ENCODE measurements around the gene CCDC85C. TPM values are rescaled to one million over a fixed set of nuclear protein-coding genes. Genes with fewer than 3 reads are reported as not detected.
A peak's percentile ranks its signal among the peaks of the same experiment; 100 is the strongest.

Gene CCDC85C
- total and polyA plus RNA-seq, 8 donors, result 10.5 to 28.6 (median 15.9) TPM

GRCh38 chr14:99551034-99551922 lies 52.7 kb downstream of the CCDC85C start:
- WGBS, 5 donors, result 58 to 84% (median 68%) methylated on average over 10 to 11 of the region's 11 CpGs
- TF ChIP-seq EP300 (IDR thresholded peaks at IDR 0.05) (no peak), POLR2AphosphoS5 (IDR thresholded peaks at IDR 0.05) (no peak), POLR2A (IDR thresholded peaks at IDR 0.05) (no peak)
- TF ChIP-seq, protein P1, sequence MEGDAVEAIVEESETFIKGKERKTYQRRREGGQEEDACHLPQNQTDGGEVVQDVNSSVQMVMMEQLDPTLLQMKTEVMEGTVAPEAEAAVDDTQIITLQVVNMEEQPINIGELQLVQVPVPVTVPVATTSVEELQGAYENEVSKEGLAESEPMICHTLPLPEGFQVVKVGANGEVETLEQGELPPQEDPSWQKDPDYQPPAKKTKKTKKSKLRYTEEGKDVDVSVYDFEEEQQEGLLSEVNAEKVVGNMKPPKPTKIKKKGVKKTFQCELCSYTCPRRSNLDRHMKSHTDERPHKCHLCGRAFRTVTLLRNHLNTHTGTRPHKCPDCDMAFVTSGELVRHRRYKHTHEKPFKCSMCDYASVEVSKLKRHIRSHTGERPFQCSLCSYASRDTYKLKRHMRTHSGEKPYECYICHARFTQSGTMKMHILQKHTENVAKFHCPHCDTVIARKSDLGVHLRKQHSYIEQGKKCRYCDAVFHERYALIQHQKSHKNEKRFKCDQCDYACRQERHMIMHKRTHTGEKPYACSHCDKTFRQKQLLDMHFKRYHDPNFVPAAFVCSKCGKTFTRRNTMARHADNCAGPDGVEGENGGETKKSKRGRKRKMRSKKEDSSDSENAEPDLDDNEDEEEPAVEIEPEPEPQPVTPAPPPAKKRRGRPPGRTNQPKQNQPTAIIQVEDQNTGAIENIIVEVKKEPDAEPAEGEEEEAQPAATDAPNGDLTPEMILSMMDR (IDR thresholded peaks at IDR 0.05), result no peak
- Histone ChIP-seq H3K4me1 (peaks cover 41 to 90% (median 64%) of the 10 kb centered on the region in 4 donors), H3K27ac (peak overlapping the region; percentile 63 to 87 (median 83)), H3K4me3 (no peak overlapping the region), H3K36me3 (no peaks in the 10 kb centered on the region), H3K9me3 (no peaks in the 10 kb centered on the region), H3K27me3 (no peaks in the 10 kb centered on the region)
- intact Hi-C loops (cut with DNase I; ENCODE audit: low total_unique reads), result no loop called here
- no peak for DNase-seq

- Histone ChIP-seq H3K4me1 (peaks cover 43 to 90% (median 63%) of the 10 kb centered on the region in 4 donors), H3K27ac (peak overlapping the region in 1 of 5 donors; percentile 23)
Measured at GRCh38 chr14:99550387-99550992, 53.5 kb downstream of the CCDC85C start.

GRCh38 chr14:99549684-99550083 lies 54.3 kb downstream of the CCDC85C start:
- intact Hi-C loops (cut with DNase I; ENCODE audit: low total_unique reads), result no loop called here
- H3K27me3 ChIP-seq, result no peaks in the 10 kb centered on the region
- TF ChIP-seq POLR2AphosphoS5 (IDR thresholded peaks at IDR 0.05), result no peak
- TF ChIP-seq EP300 (IDR thresholded peaks at IDR 0.05), result no peak
- TF ChIP-seq, protein P1 (IDR thresholded peaks at IDR 0.05), result no peak
- TF ChIP-seq POLR2A (IDR thresholded peaks at IDR 0.05), result no peak
- WGBS, 5 donors, result 72 to 80% (median 73%) methylated on average over 10 of the region's 10 CpGs
- peaks cover 36 to 90% (median 60%) of the 10 kb centered on the region in 4 donors for H3K4me1 ChIP-seq
- no peak overlapping the region for H3K4me3 ChIP-seq
- no peaks in the 10 kb centered on the region for H3K36me3 ChIP-seq
- H3K9me3 ChIP-seq, result no peaks in the 10 kb centered on the region
- no peak for DNase-seq
- H3K27ac ChIP-seq, result peak overlapping the region in 1 of 5 donors; percentile 23

More at GRCh38 chr14:99550387-99550992, 53.5 kb downstream of the CCDC85C start:
- intact Hi-C loops (cut with DNase I; ENCODE audit: low total_unique reads), result no loop called here
- Histone ChIP-seq H3K4me3 (no peak overlapping the region), H3K36me3 (no peaks in the 10 kb centered on the region), H3K9me3 (no peaks in the 10 kb centered on the region), H3K27me3 (no peaks in the 10 kb centered on the region)
- 83 to 89% (median 87%) methylated on average over 10 to 11 of the region's 11 CpGs for WGBS, 5 donors
- no peak for DNase-seq
- TF ChIP-seq EP300 (IDR thresholded peaks at IDR 0.05) (no peak), POLR2A (IDR thresholded peaks at IDR 0.05) (no peak), POLR2AphosphoS5 (IDR thresholded peaks at IDR 0.05) (no peak)
- TF ChIP-seq, protein P1 (IDR thresholded peaks at IDR 0.05), result no peak

DNA sequence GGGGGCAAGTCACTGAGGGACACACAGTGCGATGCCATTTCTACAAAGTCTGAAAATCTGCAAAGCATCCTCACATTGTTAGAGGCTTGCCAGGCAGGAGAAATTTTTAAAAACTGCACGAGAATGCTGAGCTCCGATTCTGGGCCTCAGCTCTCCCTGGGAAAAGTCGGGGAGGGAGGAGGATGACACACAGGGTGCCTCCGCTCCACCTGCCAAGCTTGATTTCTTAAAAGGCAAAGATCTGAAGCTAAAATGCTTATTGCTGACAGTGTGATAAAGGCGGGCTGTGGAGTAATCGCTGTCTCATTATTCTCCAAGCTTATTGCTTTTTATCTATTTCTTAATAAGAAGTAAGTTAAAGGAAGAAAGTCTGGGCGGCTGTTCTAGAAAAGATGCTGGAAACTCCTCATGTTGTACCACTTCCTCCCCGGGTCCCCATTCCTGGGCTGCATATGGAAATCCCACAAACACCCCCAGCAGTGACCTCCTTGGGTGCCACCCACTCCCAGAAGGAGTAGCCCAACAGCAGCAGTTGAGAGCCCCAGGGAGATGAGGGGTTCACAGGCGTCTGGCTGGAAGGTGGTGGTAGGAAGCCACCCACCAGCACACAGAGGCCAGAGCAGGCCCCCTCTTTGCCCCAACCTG lies 55.0 kb downstream of the CCDC85C start:
- H3K9me3 ChIP-seq, result no peaks in the 10 kb centered on the region
- H3K27ac ChIP-seq, result peak overlapping the region in 1 of 5 donors; percentile 23
- H3K27me3 ChIP-seq, result no peaks in the 10 kb centered on the region
- peaks cover 29 to 84% (median 53%) of the 10 kb centered on the region in 4 donors for H3K4me1 ChIP-seq
- H3K4me3 ChIP-seq, result no peak overlapping the region
- TF ChIP-seq, protein P1 (IDR thresholded peaks at IDR 0.05), result no peak
- TF ChIP-seq POLR2AphosphoS5 (IDR thresholded peaks at IDR 0.05) (no peak), EP300 (IDR thresholded peaks at IDR 0.05) (no peak), POLR2A (IDR thresholded peaks at IDR 0.05) (no peak)
- 64 to 80% (median 77%) methylated on average over 10 of the region's 10 CpGs for WGBS, 5 donors
- no peaks in the 10 kb centered on the region for H3K36me3 ChIP-seq
- intact Hi-C loops (cut with DNase I; ENCODE audit: low total_unique reads), result no loop called here
- DNase-seq, result no peak
